ENCODE results near the gene SMURF1. TPM values are rescaled to one million over a fixed set of nuclear protein-coding genes. Genes with fewer than 3 reads are reported as not detected.

The SMURF1 gene
- total and polyA plus RNA-seq, 2 of the 8 experiments (the other 6 are each of a cell fraction or from before 2014, with no cell fraction given), result 9.6 to 24.5 TPM

DNA sequence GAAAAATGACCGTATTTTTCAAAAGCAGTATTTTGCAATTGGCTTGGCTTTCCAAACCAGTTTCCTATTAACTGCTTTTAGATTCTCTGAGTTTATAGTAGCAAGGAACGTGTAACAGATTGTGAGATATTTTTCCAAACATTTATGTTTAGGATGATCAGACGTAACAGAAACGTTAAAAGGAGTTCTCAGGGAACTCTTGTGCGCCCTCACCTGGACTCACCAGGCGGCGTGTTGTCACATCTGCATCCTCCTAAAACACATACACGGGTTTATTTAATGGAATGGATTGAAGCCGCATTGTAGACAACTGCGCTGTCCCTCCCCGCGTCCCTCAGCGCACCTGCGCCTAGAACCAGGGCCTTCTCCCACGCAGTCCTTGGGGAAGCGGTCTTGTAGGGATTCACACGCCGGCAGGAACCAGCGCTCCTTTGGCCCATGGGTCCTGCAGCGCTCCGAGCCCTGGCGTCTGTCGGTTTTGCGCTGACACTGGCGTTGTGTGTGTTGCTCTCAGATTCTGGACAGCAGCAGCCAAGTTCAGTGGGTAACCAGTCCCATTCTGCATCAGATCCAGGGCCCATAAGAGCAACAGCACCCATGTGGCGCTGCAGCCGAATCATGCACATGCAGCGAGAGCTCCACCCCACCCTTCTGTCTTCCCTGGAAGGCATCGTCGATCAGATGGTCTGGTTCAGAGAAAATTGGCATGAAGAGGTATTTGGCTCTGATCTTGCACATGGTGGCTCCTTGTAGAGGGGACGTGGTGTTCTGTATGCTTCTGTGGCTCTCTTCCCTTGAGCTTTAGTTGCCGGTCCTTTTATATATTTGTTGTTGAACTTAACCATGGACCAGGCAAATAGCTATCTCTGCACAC lies 150.6 kb downstream of the SMURF1 start:
- Histone ChIP-seq H3K4me2 (ENCODE audit: insufficient read depth in 1 of 2, low read depth in 2 of 2, low read length in 2 of 2) (no peak overlapping the region), H2BK12ac (ENCODE audit: low read depth, low read length) (no peak overlapping the region), H3K36me3 (ENCODE audit: control insufficient read depth in 2 of 4, insufficient read depth in 4 of 4, low read length in 3 of 4) (peaks cover 27 to 73% (median 52%) of the 10 kb centered on the region in 4 experiments), H4K20me1 (replicated peaks in 1 of 2; ENCODE audit: control insufficient read depth in 1 of 2, insufficient read depth in 2 of 2, low read length in 2 of 2) (peaks cover 5 to 9% of the 10 kb centered on the region in 2 experiments), H2BK20ac (ENCODE audit: low read length) (no peak overlapping the region), H3K27me3 (replicated peaks in 1 of 4; ENCODE audit: control insufficient read depth in 3 of 4, extremely low read depth in 1 of 4, insufficient read depth in 3 of 4, low read length in 3 of 4) (no peaks in the 10 kb centered on the region), H3K14ac (ENCODE audit: insufficient read length) (no peak overlapping the region), H3K4me1 (replicated peaks in 1 of 4; ENCODE audit: control insufficient read depth in 3 of 4, insufficient read depth in 4 of 4, low read length in 3 of 4) (no peaks in the 10 kb centered on the region), H4K91ac (replicated peaks; ENCODE audit: insufficient read length, low read length) (no peak overlapping the region), H3K4me3 (ENCODE audit: extremely low read depth in 1 of 4, insufficient read depth in 2 of 4, low read depth in 3 of 4, low read length in 4 of 4) (no peak overlapping the region), H3K9me3 (ENCODE audit: insufficient read depth in 2 of 2, low read depth in 1 of 2, low read length in 1 of 2) (no peaks in the 10 kb centered on the region), H3K9ac (replicated peaks in 1 of 4; ENCODE audit: extremely low read depth in 1 of 4, low read depth in 3 of 4, low read length in 3 of 4) (no peak overlapping the region), H3K18ac (ENCODE audit: extremely low read depth, low read length) (no peak overlapping the region), H3K27ac (ENCODE audit: low read depth, low read length) (no peak overlapping the region), H2BK5ac (ENCODE audit: low read depth, low read length) (no peak overlapping the region), H4K8ac (ENCODE audit: extremely low read depth, insufficient read depth, low read length) (no peak overlapping the region), H4K5ac (ENCODE audit: insufficient read length, low read depth, low read length) (no peak overlapping the region), H2BK120ac (replicated peaks; ENCODE audit: low read depth, low read length) (no peak overlapping the region), H2AFZ (ENCODE audit: low read length) (no peak overlapping the region), H2AK5ac (ENCODE audit: low read depth, low read length) (no peak overlapping the region), H2BK15ac (ENCODE audit: low read length) (no peak overlapping the region), H3K4ac (replicated peaks; ENCODE audit: insufficient read length, low read depth, low read length) (no peak overlapping the region), H3K23ac (ENCODE audit: insufficient read length) (no peak overlapping the region), H3K23me2 (ENCODE audit: low read depth, low read length) (no peaks in the 10 kb centered on the region; the same call in 1 of the 2 replicates), H3K79me2 (ENCODE audit: control insufficient read depth in 1 of 2, insufficient read depth in 2 of 2, low read length in 2 of 2) (no peaks in the 10 kb centered on the region), H3K79me1 (ENCODE audit: low read depth, low read length) (no peaks in the 10 kb centered on the region), H3K56ac (replicated peaks; ENCODE audit: insufficient read length, low read depth, low read length) (no peak overlapping the region)
- ChIA-PET POLR2A (ENCODE audit: partially characterized antibody) (interaction anchor here (0.9 kb wide), 1 partner anchor 428 kb away, joined by 3 read pairs; no protein-coding TSS in a partner anchor), CTCF (ENCODE audit: partially characterized antibody) (interaction anchor here (0.5 to 1.9 kb wide), 9 partner anchors 9 to 372 kb away, joined by 3 to 6 read pairs (median 3); no protein-coding TSS in a partner anchor)
- DNase-seq (ENCODE audit: low read depth in 1 of 2, low spot score in 2 of 2) (no peak), FAIRE-seq (no peak)
- WGBS, 2 experiments (ENCODE audit: extremely low coverage in 1 of 2, insufficient coverage in 1 of 2, insufficient read length in 1 of 2, insufficient replicate concordance in 2 of 2, low coverage in 1 of 2, low lambda C conversion rate in 2 of 2, missing lambda C conversion rate in 1 of 2), result 93% methylated on average over 32 of the region's 32 CpGs; no CpG with 5 or more reads in 1 of the 2 experiments
- TF ChIP-seq JUN (IDR thresholded peaks at IDR 0.05; ENCODE audit: low read depth, low read length), result no peak
- TF ChIP-seq RFX5 (IDR thresholded peaks at IDR 0.05; ENCODE audit: borderline replicate concordance, low read depth, low read length), result no peak
- no peak for TF ChIP-seq EP300 (IDR thresholded peaks at IDR 0.05; ENCODE audit: borderline replicate concordance in 1 of 2, low read depth in 2 of 2, low read length in 2 of 2)
- no peak for TF ChIP-seq CBX8 (IDR thresholded peaks at IDR 0.05; ENCODE audit: borderline replicate concordance, low read depth, low read length)
- TF ChIP-seq E2F6 (IDR thresholded peaks at IDR 0.05), result no peak
- no peak for TF ChIP-seq RXRA (IDR thresholded peaks at IDR 0.05; ENCODE audit: insufficient read depth, low read depth, low read length)
- TF ChIP-seq MAFK (IDR thresholded peaks at IDR 0.05; ENCODE audit: low read depth, low read length), result no peak
- TF ChIP-seq SAP30 (IDR thresholded peaks at IDR 0.05; ENCODE audit: insufficient read depth, insufficient replicate concordance, low read length), result no peak
- no peak for TF ChIP-seq PHF8 (conservative IDR thresholded peaks at IDR 0.05; ENCODE audit: low read depth, low read length)
- 0 out of 4 replicates have a peak, but pooled peaks of 1 of the 2 experiments have one; percentile 15 for TF ChIP-seq RAD21 (IDR thresholded peaks at IDR 0.05 in 1 of 2, conservative IDR thresholded peaks at IDR 0.05 in 1 of 2; ENCODE audit: low read depth in 2 of 2, low read length in 2 of 2)

Data from H1 (cell line).